ENCODE measurements around the gene UCK1. TPM values are rescaled to one million over a fixed set of nuclear protein-coding genes. Genes with fewer than 3 reads are reported as not detected.

UCK1 gene
- total and polyA plus RNA-seq, 2 experiments from 2014 or later, result 22.6 to 31.3 TPM

DNA sequence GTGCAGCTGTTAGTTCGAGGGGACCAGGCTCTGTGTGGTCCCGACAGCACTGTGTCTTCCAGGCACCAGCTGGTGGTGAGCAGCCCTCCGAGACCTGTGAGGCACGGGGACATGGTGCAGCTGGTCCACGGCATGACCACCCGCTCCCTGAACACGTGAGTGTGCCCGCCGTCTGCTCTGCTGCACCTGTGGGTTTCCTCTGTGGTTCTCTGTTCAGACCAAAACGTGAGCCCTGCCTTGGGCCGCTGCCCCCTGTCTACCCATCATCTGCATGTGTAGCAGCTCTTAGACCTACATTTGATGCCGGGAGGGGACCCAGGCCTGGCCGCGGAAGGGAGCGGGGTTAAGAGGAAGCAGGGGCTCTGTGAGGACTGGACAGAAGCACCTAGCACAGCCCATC is 17.9 kb downstream of the UCK1 start:
- H3K9ac ChIP-seq, result no peak overlapping the region
- WGBS, 2 experiments (ENCODE audit: low coverage in 1 of 2, low lambda C conversion rate in 2 of 2, missing lambda C conversion rate in 2 of 2), result 95 to 96% methylated on average over 15 of the region's 15 CpGs
- TF ChIP-seq EZH2 (IDR thresholded peaks at IDR 0.05; ENCODE audit: insufficient read depth, poor library complexity, severe bottlenecking) (no peak), EZH2phosphoT487 (IDR thresholded peaks at IDR 0.05; ENCODE audit: insufficient read depth, low read depth) (no peak)
- no peak for DNase-seq
- H3K36me3 ChIP-seq (ENCODE audit: low read depth), result no peaks in the 10 kb centered on the region; the same call in 1 of the 2 replicates
- no peaks in the 10 kb centered on the region for H3K9me2 ChIP-seq (ENCODE audit: insufficient read depth)
- H2AFZ ChIP-seq, result no peak overlapping the region
- H3K4me1 ChIP-seq (ENCODE audit: insufficient read depth), result no peaks in the 10 kb centered on the region
- H3K27me3 ChIP-seq (replicated peaks; ENCODE audit: insufficient read depth), result no peaks in the 10 kb centered on the region
- H3F3A ChIP-seq (ENCODE audit: insufficient read depth), result no peaks in the 10 kb centered on the region
- no peaks in the 10 kb centered on the region for H4K20me1 ChIP-seq (ENCODE audit: insufficient read depth)
- H3K9me3 ChIP-seq (ENCODE audit: low read depth), result no peaks in the 10 kb centered on the region
- H3K4me3 ChIP-seq, result no peak overlapping the region
- in situ Hi-C loops (cut with MboI), result no loop called here
- no peak overlapping the region for H3K4me2 ChIP-seq (ENCODE audit: unreplicated experiment)
- no peaks in the 10 kb centered on the region for H3K79me2 ChIP-seq (ENCODE audit: insufficient read depth)
- no peak overlapping the region for H3K27ac ChIP-seq

DNA sequence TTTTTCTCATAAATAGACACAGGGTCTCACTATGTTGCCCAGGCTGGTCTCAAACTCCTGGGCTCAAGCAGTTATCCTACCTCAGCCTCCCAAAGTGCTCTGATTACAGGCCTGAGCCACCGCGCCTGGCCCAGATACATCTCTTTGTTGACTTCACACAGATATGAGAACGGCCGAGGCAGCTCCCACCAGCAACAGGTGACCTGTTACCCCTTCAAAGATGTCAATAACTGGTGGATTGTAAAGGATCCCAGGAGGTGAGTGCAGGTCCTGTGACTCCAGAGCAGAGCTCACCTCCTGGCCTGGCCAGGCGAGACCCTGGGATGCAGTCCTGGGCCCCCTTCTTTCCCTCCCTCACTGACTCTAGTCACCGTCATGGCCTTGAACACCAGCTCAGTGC is 19.2 kb downstream of the UCK1 start:
- Histone ChIP-seq H3K4me1 (ENCODE audit: insufficient read depth) (no peaks in the 10 kb centered on the region), H3K27me3 (replicated peaks; ENCODE audit: insufficient read depth) (no peaks in the 10 kb centered on the region), H4K20me1 (ENCODE audit: insufficient read depth) (no peaks in the 10 kb centered on the region), H3K27ac (no peak overlapping the region), H3K4me2 (ENCODE audit: unreplicated experiment) (no peak overlapping the region), H3K4me3 (no peak overlapping the region), H3K9me3 (ENCODE audit: low read depth) (no peaks in the 10 kb centered on the region), H3K79me2 (ENCODE audit: insufficient read depth) (no peaks in the 10 kb centered on the region), H3F3A (ENCODE audit: insufficient read depth) (no peaks in the 10 kb centered on the region), H2AFZ (no peak overlapping the region), H3K9ac (no peak overlapping the region), H3K9me2 (ENCODE audit: insufficient read depth) (no peaks in the 10 kb centered on the region), H3K36me3 (ENCODE audit: low read depth) (no peaks in the 10 kb centered on the region; the same call in 1 of the 2 replicates)
- DNase-seq, result no peak
- WGBS, 2 experiments (ENCODE audit: low coverage in 1 of 2, low lambda C conversion rate in 2 of 2, missing lambda C conversion rate in 2 of 2), result 93 to 94% methylated on average over 6 of the region's 6 CpGs
- TF ChIP-seq EZH2 (IDR thresholded peaks at IDR 0.05; ENCODE audit: insufficient read depth, poor library complexity, severe bottlenecking), result no peak
- TF ChIP-seq EZH2phosphoT487 (IDR thresholded peaks at IDR 0.05; ENCODE audit: insufficient read depth, low read depth), result no peak
- in situ Hi-C loops (cut with MboI), result no loop called here

DNA sequence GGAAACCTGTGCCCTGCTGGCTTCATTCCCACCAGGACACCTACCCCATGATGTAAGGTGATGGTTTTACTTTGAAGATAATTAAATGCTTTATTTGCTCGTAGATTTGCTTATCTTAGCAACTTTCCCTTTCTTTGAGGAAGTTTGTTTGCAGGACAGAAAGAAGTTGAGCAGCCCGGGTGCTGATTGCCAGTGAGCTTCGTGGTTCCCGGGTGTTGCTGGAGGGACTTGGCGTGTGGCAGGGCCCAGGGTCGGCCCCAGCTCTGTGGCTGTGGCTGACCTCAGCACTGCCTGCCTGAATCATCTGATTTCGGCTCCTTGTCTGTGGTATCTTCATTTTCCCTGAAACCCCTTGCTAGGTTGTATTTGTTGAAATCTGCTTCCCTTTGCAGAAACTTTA is 19.6 kb downstream of the UCK1 start:
- Histone ChIP-seq H3K4me3 (no peak overlapping the region), H4K20me1 (ENCODE audit: insufficient read depth) (no peaks in the 10 kb centered on the region), H3K36me3 (ENCODE audit: low read depth) (no peaks in the 10 kb centered on the region; the same call in 1 of the 2 replicates), H3K27ac (no peak overlapping the region), H3K9ac (no peak overlapping the region), H3K4me2 (ENCODE audit: unreplicated experiment) (no peak overlapping the region), H3K9me3 (ENCODE audit: low read depth) (no peaks in the 10 kb centered on the region), H2AFZ (no peak overlapping the region), H3K9me2 (ENCODE audit: insufficient read depth) (no peaks in the 10 kb centered on the region), H3K79me2 (ENCODE audit: insufficient read depth) (peaks cover 1% of the 10 kb centered on the region; the same call in 1 of the 2 replicates), H3K4me1 (ENCODE audit: insufficient read depth) (no peaks in the 10 kb centered on the region), H3F3A (ENCODE audit: insufficient read depth) (no peaks in the 10 kb centered on the region), H3K27me3 (replicated peaks; ENCODE audit: insufficient read depth) (no peaks in the 10 kb centered on the region)
- in situ Hi-C loops (cut with MboI), result no loop called here
- TF ChIP-seq EZH2 (IDR thresholded peaks at IDR 0.05; ENCODE audit: insufficient read depth, poor library complexity, severe bottlenecking) (no peak), EZH2phosphoT487 (IDR thresholded peaks at IDR 0.05; ENCODE audit: insufficient read depth, low read depth) (no peak)
- no peak for DNase-seq
- WGBS, 2 experiments (ENCODE audit: low coverage in 1 of 2, low lambda C conversion rate in 2 of 2, missing lambda C conversion rate in 2 of 2), result 87 to 88% methylated on average over 7 of the region's 7 CpGs

DNA sequence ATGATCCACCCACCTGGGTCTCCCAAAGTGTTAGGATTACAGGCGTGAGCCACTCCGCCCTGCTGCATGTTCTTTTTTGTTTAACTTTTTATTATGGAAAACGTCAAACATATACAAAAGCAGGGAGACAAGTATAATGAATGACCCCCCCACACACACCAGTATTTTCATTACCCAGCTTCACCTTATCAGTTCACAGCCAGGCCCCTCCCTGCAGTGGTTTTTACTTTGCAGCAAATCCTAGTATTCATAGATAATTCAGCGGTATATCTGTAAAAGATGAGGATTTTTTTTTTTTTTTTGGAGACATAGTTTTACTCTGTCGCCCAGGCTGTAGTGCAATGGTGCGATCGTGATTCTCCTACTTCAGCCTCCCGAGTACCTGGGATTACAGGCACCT is 26.1 kb downstream of the UCK1 start:
- H3K9ac ChIP-seq, result no peak overlapping the region
- H3K27me3 ChIP-seq (replicated peaks; ENCODE audit: insufficient read depth), result no peaks in the 10 kb centered on the region
- H3K36me3 ChIP-seq (ENCODE audit: low read depth), result no peaks in the 10 kb centered on the region; the same call in none of the 2 replicates
- in situ Hi-C loops (cut with MboI), result no loop called here
- H3K27ac ChIP-seq, result no peak overlapping the region
- H3K4me2 ChIP-seq (ENCODE audit: unreplicated experiment), result no peak overlapping the region
- TF ChIP-seq EZH2 (IDR thresholded peaks at IDR 0.05; ENCODE audit: insufficient read depth, poor library complexity, severe bottlenecking), result no peak
- no peak for TF ChIP-seq EZH2phosphoT487 (IDR thresholded peaks at IDR 0.05; ENCODE audit: insufficient read depth, low read depth)
- peaks cover 9% of the 10 kb centered on the region; the same call in 1 of the 2 replicates for H3K4me1 ChIP-seq (ENCODE audit: insufficient read depth)
- no peaks in the 10 kb centered on the region for H3K9me2 ChIP-seq (ENCODE audit: insufficient read depth)
- H3F3A ChIP-seq (ENCODE audit: insufficient read depth), result peaks cover 18% of the 10 kb centered on the region
- H3K9me3 ChIP-seq (ENCODE audit: low read depth), result no peaks in the 10 kb centered on the region
- H3K79me2 ChIP-seq (ENCODE audit: insufficient read depth), result peaks cover 26% of the 10 kb centered on the region; the same call in 1 of the 2 replicates
- no peaks in the 10 kb centered on the region for H4K20me1 ChIP-seq (ENCODE audit: insufficient read depth)
- 92 to 94% methylated on average over 8 of the region's 8 CpGs for WGBS, 2 experiments (ENCODE audit: low coverage in 1 of 2, low lambda C conversion rate in 2 of 2, missing lambda C conversion rate in 2 of 2)
- H2AFZ ChIP-seq, result no peak overlapping the region
- no peak overlapping the region for H3K4me3 ChIP-seq
- no peak for DNase-seq
